B cell (primary cell): ENCODE results near the gene PRKCH. TPM values are rescaled to one million over a fixed set of nuclear protein-coding genes. Genes with fewer than 3 reads are reported as not detected.

Experiments used
- ATAC-seq: fragments of 200-7000 bp; cut with Tn5 transposase; one replicate; pipeline ENCODE4 v1.10.0; 2021; ENCODE audit warnings: low read depth, mild to moderate bottlenecking, moderate number of reproducible peaks, moderate library complexity
- CTCF ChIA-PET: fragments of 350-600 bp; sonication (Branson Sonifier 250); formaldehyde crosslinking; loops from one replicate; lab custom pipeline; 2021; ENCODE audit warnings: antibody characterized with exemption, inconsistent platforms; lab: Charles Lee
- POLR2A ChIA-PET: fragments of 350-600 bp; sonication (Branson Sonifier 250); formaldehyde crosslinking; loops from one replicate; lab custom pipeline; 2021; ENCODE audit warnings: antibody characterized with exemption; lab: Charles Lee
- DNase-seq: peaks from one replicate; pipeline ENCODE4 v3.0.0; 2013
- H2AFZ ChIP-seq: 2 replicates; pipeline ENCODE4 v1.6.1; 2012; ENCODE audit warnings: mild to moderate bottlenecking, low read depth, low read length; ENCODE audit not compliant: insufficient read depth, poor library complexity, severe bottlenecking
- H3K27ac ChIP-seq, 2 donors: 1 replicate in 1 of 2; 2 replicates in 1 of 2; pipeline ENCODE4 v1.5.1; 2012 to 2013; ENCODE audit warnings: low read length in 2 of 2, mild to moderate bottlenecking in 2 of 2, moderate library complexity in 1 of 2
- H3K27me3 ChIP-seq, 4 experiments: fragments of 200-600 bp in 1 of 4; sonication (generic) in 1 of 4; replicated peaks in 1 of 4; 1 replicate in 2 of 4; 2 replicates in 2 of 4; pipeline versions ENCODE4 v1.6.1 to v1.7.0; 2013 to 2016; ENCODE audit warnings: low read length in 3 of 4, mild to moderate bottlenecking in 2 of 4, mixed read lengths in 1 of 4, moderate library complexity in 1 of 4; ENCODE audit not compliant: insufficient read depth in 4 of 4, control insufficient read depth in 3 of 4; ENCODE audit errors: control extremely low read depth in 1 of 4
- H3K36me3 ChIP-seq, 2 experiments: replicated peaks in 1 of 2; 1 replicate in 1 of 2; 2 replicates in 1 of 2; pipeline versions ENCODE4 v1.6.1 to v1.7.1; 2013; ENCODE audit warnings: low read length in 1 of 2; ENCODE audit not compliant: insufficient read depth in 2 of 2, control insufficient read depth in 1 of 2; ENCODE audit errors: control extremely low read depth in 1 of 2, extremely low read depth in 1 of 2
- H3K4me1 ChIP-seq, 2 donors: fragments of 200-600 bp in 1 of 2; sonication (generic) in 1 of 2; 1 replicate in 1 of 2; 2 replicates in 1 of 2; pipeline versions ENCODE4 v1.5.1 to v1.6.1; 2013 to 2017; ENCODE audit warnings: low read length in 2 of 2; ENCODE audit not compliant: control insufficient read depth in 2 of 2, insufficient read depth in 2 of 2
- H3K4me2 ChIP-seq: replicated peaks from 2 replicates; pipeline ENCODE3; 2012; ENCODE audit warnings: mild to moderate bottlenecking, low read depth, low read length; ENCODE audit not compliant: poor library complexity, severe bottlenecking
- H3K4me3 ChIP-seq, 5 experiments: fragments of 200-600 bp in 1 of 5; sonication (generic) in 1 of 5; 1 replicate in 3 of 5; 2 replicates in 2 of 5; pipeline versions ENCODE4 v1.5.1 to v1.7.0; 2011 to 2016; ENCODE audit warnings: low read length in 4 of 5, mild to moderate bottlenecking in 4 of 5, low read depth in 2 of 5, control low read depth in 1 of 5, moderate library complexity in 1 of 5; ENCODE audit not compliant: insufficient read depth in 1 of 5; ENCODE audit errors: control extremely low read depth in 1 of 5, extremely low read depth in 1 of 5
- H3K79me2 ChIP-seq: fragments of 200-600 bp; sonication (generic); one replicate; pipeline ENCODE4 v1.6.0; 2016; ENCODE audit warnings: low read length; ENCODE audit not compliant: control insufficient read depth, insufficient read depth
- H3K9ac ChIP-seq: fragments of 200-600 bp; sonication (generic); 2 replicates; pipeline ENCODE4 v1.6.1; 2017; ENCODE audit warnings: mild to moderate bottlenecking, low read length, moderate library complexity
- H3K9me3 ChIP-seq, 3 donors: one replicate each; pipeline versions ENCODE4 v1.6.1 to v1.7.1; 2013; ENCODE audit warnings: low read length in 2 of 3; ENCODE audit not compliant: control insufficient read depth in 2 of 3, insufficient read depth in 1 of 3; ENCODE audit errors: control extremely low read depth in 1 of 3
- H4K20me1 ChIP-seq: 2 replicates; pipeline ENCODE4 v1.6.0; 2012; ENCODE audit warnings: mild to moderate bottlenecking, low read length; ENCODE audit not compliant: insufficient read depth, control insufficient read depth, poor library complexity, severe bottlenecking
- H3K27ac Mint-ChIP-seq: one replicate; pipeline ENCODE4 v1.8.0; 2021; ENCODE audit warnings: mixed read lengths
- H3K27me3 Mint-ChIP-seq: one replicate; pipeline ENCODE4 v1.8.0; 2021; ENCODE audit warnings: mixed read lengths
- H3K4me1 Mint-ChIP-seq: one replicate; pipeline ENCODE4 v1.8.0; 2021; ENCODE audit warnings: mixed read lengths
- H3K4me3 Mint-ChIP-seq: one replicate; pipeline ENCODE4 v1.8.0; 2021; ENCODE audit warnings: mixed read lengths
- H3K9me3 Mint-ChIP-seq: one replicate; pipeline ENCODE4 v1.8.0; 2022; ENCODE audit warnings: mixed read lengths; ENCODE audit not compliant: insufficient read depth
- CTCF ChIP-seq: fragments of 200-600 bp; IDR thresholded peaks from one replicate; pipeline ENCODE4 v1.8.0; 2022; ENCODE audit warnings: antibody characterized with exemption, mild to moderate bottlenecking
- EZH2 ChIP-seq: IDR thresholded peaks from 2 replicates; pipeline ENCODE4 v1.6.1; 2012; ENCODE audit warnings: borderline replicate concordance, low read depth, mild to moderate bottlenecking, moderate library complexity, low read length; ENCODE audit not compliant: insufficient read depth, poor library complexity, severe bottlenecking
- WGBS: methylation state at CpG from one replicate; pipeline ENCODE4 v1.1.5; 2013; ENCODE audit warnings: missing lambda C conversion rate; ENCODE audit not compliant: insufficient coverage; 5-methylcytosine and 5-hydroxymethylcytosine counted together
- intact Hi-C: fragments of 100-400 bp; cut with micrococcal nuclease; formaldehyde crosslinking; loops from one replicate; pipeline ENCODE4 v1.10.0; 2022
- polyA plus RNA-seq: library from polyadenylated mRNA; depleted of rRNA; stranded (reverse); fragments of >200 nt; gene quantifications from 2 replicates; pipeline ENCODE4 v1.2.3, GENCODE V29; 2012
- total RNA-seq, 2 donors: library from RNA; stranded (reverse); fragments of 120-200 nt in 1 of 2; gene quantifications; 1 replicate in 1 of 2; 2 replicates in 1 of 2; pipeline versions ENCODE4 v1.2.3 to v1.2.4, GENCODE V29; 2013 to 2022

PRKCH gene
- total and polyA plus RNA-seq, 2 donors (not counting 1 experiment from before 2014, with no cell fraction given) = 2.0 to 5.0 TPM

- Histone ChIP-seq H3K36me3 (no peaks in the 10 kb centered on the region), H2AFZ (no peak overlapping the region), H3K4me2 (no peak overlapping the region), H3K27me3 (peaks cover 0 to 3% (median 0%) of the 10 kb centered on the region in 4 experiments), H3K4me1 (peaks cover 0 to 5% of the 10 kb centered on the region in 2 donors), H3K4me3 (no peak overlapping the region), H4K20me1 (no peaks in the 10 kb centered on the region), H3K9me3 (peaks cover 0 to 7% (median 0%) of the 10 kb centered on the region in 3 donors), H3K79me2 (no peaks in the 10 kb centered on the region), H3K27ac (no peak overlapping the region), H3K9ac (no peak overlapping the region)
- ATAC-seq = no peak
- Mint-ChIP-seq H3K9me3 (no peaks in the 10 kb centered on the region), H3K4me1 (peaks cover 3% of the 10 kb centered on the region), H3K27ac (no peak overlapping the region), H3K4me3 (no peak overlapping the region), H3K27me3 (no peaks in the 10 kb centered on the region)
- ChIA-PET POLR2A (no interaction called here), CTCF (interaction anchor here (1.4 kb wide), 1 partner anchor 416 kb away, joined by 4 read pairs; no protein-coding TSS in a partner anchor)
- DNase-seq = no peak
- WGBS = no CpG with 5 or more reads among the region's 1 CpG
- TF ChIP-seq CTCF (no peak), EZH2 (no peak)
- intact Hi-C loops = no loop called here
Measured at GRCh38 chr14:61421212-61421923, 100.0 kb downstream of the PRKCH start.

GRCh38 chr14:61426048-61426447 lies 104.7 kb downstream of the PRKCH start:
- TF ChIP-seq EZH2 (no peak), CTCF (no peak)
- H3K79me2 ChIP-seq = no peaks in the 10 kb centered on the region
- peaks cover 0 to 14% (median 0%) of the 10 kb centered on the region in 3 donors for H3K9me3 ChIP-seq
- 100% methylated on average over 1 of the region's 1 CpG for WGBS
- H3K27ac ChIP-seq = no peak overlapping the region
- ChIA-PET CTCF (no interaction called here), POLR2A (no interaction called here)
- H3K36me3 ChIP-seq = no peaks in the 10 kb centered on the region
- no peak overlapping the region for H2AFZ ChIP-seq
- H3K4me3 Mint-ChIP-seq = no peak overlapping the region
- no peak overlapping the region for H3K9ac ChIP-seq
- no peaks in the 10 kb centered on the region for H4K20me1 ChIP-seq
- ATAC-seq (no peak), DNase-seq (no peak)
- no peaks in the 10 kb centered on the region for H3K4me1 ChIP-seq
- H3K27me3 ChIP-seq = peaks cover 0 to 3% (median 0%) of the 10 kb centered on the region in 4 experiments
- H3K9me3 Mint-ChIP-seq = peaks cover 2% of the 10 kb centered on the region
- H3K27me3 Mint-ChIP-seq = peaks cover 2% of the 10 kb centered on the region
- H3K27ac Mint-ChIP-seq = no peak overlapping the region
- H3K4me3 ChIP-seq = no peak overlapping the region
- intact Hi-C loops = no loop called here
- no peak overlapping the region for H3K4me2 ChIP-seq
- H3K4me1 Mint-ChIP-seq = no peaks in the 10 kb centered on the region
